Chondrocyte (in vitro differentiated cells): Measurements from ENCODE around the gene LYPLA2. TPM values are rescaled to one million over a fixed set of nuclear protein-coding genes. Genes with fewer than 3 reads are reported as not detected.
A peak's percentile ranks its signal among the peaks of the same experiment; 100 is the strongest.

Experiments
- DNase-seq: peaks from one replicate; pipeline ENCODE4 v3.0.0; 2021; ENCODE audit warnings: mixed read lengths, low spot score
- H3K27ac Mint-ChIP-seq: one replicate; pipeline ENCODE4 v1.8.0; 2021; ENCODE audit warnings: mild to moderate bottlenecking, moderate library complexity, mixed read lengths; ENCODE audit not compliant: unreplicated experiment
- H3K27me3 Mint-ChIP-seq: 2 replicates; pipeline ENCODE4 v1.8.0; 2021; ENCODE audit warnings: low read depth, mixed read lengths
- H3K36me3 Mint-ChIP-seq: 2 replicates; pipeline ENCODE4 v1.8.0; 2021; ENCODE audit warnings: low read depth, mixed read lengths
- H3K4me1 Mint-ChIP-seq: 2 replicates; pipeline ENCODE4 v1.8.0; 2021; ENCODE audit warnings: low read depth, mild to moderate bottlenecking, mixed read lengths
- H3K4me3 Mint-ChIP-seq: one replicate; pipeline ENCODE4 v1.8.0; 2021; ENCODE audit warnings: mild to moderate bottlenecking, moderate library complexity, mixed read lengths; ENCODE audit not compliant: unreplicated experiment
- H3K9me3 Mint-ChIP-seq: 2 replicates; pipeline ENCODE4 v1.8.0; 2021; ENCODE audit warnings: low read depth, mixed read lengths
- total RNA-seq: library from RNA; stranded (reverse); gene quantifications from 3 replicates; pipeline ENCODE4 v1.2.1, GENCODE V29; 2021
- TF ChIP-seq, protein P1 (sequence below): fragments of 200-600 bp; sonication (generic); IDR thresholded peaks from 2 replicates; pipeline ENCODE4 v1.5.0; 2021; ENCODE audit warnings: antibody characterized with exemption, mild to moderate bottlenecking, moderate library complexity

LYPLA2 gene
- total RNA-seq, 1 donor from 2014 or later = 40.4 TPM

DNA sequence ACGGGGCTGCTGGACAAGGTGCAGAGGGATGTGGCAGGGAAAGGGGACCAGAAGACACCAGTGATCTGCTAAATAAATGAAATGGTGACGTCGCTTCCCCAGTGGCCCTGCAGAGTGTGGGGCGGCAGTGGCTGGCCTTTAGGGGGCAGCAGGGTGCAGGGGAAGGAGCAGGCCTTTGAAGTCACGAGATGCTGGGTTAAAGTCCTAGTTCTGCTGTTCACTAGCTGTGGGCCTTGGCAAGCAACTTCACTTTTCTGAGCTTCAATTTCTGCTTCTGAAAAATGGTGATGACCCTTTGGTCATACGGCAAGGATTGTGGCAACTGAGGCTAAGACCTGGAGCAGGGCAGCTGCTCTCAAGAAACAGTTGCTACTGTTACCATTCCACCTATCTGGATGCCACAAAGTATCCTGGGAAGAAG is 18.8 kb downstream of the LYPLA2 start:
- no peak for DNase-seq
- H3K36me3 Mint-ChIP-seq = peaks cover 9% of the 10 kb centered on the region
- H3K27me3 Mint-ChIP-seq = no peaks in the 10 kb centered on the region
- no peaks in the 10 kb centered on the region for H3K4me1 Mint-ChIP-seq
- H3K27ac Mint-ChIP-seq = no peak overlapping the region
- TF ChIP-seq, protein P1, sequence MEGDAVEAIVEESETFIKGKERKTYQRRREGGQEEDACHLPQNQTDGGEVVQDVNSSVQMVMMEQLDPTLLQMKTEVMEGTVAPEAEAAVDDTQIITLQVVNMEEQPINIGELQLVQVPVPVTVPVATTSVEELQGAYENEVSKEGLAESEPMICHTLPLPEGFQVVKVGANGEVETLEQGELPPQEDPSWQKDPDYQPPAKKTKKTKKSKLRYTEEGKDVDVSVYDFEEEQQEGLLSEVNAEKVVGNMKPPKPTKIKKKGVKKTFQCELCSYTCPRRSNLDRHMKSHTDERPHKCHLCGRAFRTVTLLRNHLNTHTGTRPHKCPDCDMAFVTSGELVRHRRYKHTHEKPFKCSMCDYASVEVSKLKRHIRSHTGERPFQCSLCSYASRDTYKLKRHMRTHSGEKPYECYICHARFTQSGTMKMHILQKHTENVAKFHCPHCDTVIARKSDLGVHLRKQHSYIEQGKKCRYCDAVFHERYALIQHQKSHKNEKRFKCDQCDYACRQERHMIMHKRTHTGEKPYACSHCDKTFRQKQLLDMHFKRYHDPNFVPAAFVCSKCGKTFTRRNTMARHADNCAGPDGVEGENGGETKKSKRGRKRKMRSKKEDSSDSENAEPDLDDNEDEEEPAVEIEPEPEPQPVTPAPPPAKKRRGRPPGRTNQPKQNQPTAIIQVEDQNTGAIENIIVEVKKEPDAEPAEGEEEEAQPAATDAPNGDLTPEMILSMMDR = peak; percentile 78
- H3K9me3 Mint-ChIP-seq = no peaks in the 10 kb centered on the region
- no peak overlapping the region for H3K4me3 Mint-ChIP-seq

DNA sequence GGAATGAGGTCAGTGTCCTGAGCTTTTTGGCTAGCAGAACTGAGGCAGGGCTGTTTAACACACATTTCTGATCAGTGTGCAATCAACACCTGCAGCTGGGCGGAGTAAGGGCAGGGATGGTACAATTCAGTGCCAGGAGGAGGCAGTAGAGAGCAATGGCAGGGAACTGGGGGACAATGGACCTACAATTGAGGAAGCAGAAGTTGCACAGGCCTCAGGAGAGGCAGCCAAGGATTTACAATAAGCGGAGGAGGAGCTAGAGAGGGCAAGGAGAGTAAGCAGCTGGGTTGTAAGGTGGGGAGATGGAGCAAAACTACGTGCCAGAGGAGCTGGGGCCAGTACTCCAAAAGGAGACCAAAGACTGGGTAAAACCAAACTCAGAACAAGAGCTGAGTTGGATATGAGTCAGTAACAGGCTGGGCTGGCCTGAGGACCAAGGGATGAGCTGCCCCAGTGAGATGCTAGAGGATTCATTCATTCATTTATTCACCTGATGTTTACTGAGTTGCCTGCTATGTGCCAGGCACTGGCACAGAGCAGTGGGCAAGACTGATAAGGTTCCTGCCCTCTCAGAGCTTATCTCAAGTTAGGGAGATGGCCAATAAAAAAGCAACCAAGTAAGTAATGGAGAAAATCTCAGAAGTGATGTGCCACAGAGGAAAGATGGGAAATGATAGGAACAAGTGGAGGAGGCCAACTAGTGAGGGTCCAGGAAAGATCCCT is 20.0 kb downstream of the LYPLA2 start:
- H3K4me3 Mint-ChIP-seq = no peak overlapping the region
- no peaks in the 10 kb centered on the region for H3K27me3 Mint-ChIP-seq
- H3K9me3 Mint-ChIP-seq = no peaks in the 10 kb centered on the region
- DNase-seq = no peak
- peaks cover 9% of the 10 kb centered on the region for H3K36me3 Mint-ChIP-seq
- TF ChIP-seq, protein P1 = peak; percentile 75
- no peak overlapping the region for H3K27ac Mint-ChIP-seq
- no peaks in the 10 kb centered on the region for H3K4me1 Mint-ChIP-seq

DNA sequence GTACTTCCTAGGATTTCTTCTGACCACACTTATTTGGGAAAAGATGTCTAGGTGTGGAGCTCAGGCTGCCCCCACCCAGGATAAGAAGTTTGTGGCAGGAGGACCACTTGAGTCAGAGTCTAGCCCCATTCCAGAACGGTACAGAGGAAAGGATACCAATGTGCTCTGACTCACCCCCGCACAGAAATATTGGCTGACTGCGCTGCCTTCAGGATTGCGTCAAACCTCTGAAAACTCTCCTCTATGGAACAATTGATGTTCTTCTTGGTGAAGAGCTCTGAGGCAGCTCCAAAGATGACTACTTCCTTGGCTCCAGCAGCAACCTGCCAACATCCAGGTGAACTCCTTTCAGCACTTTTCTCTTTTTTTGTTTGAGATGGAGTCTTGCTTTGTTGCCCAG is 23.1 kb downstream of the LYPLA2 start:
- H3K4me1 Mint-ChIP-seq = no peaks in the 10 kb centered on the region
- H3K36me3 Mint-ChIP-seq = peaks cover 15% of the 10 kb centered on the region
- H3K9me3 Mint-ChIP-seq = no peaks in the 10 kb centered on the region
- TF ChIP-seq, protein P1 = no peak
- H3K4me3 Mint-ChIP-seq = no peak overlapping the region
- no peak for DNase-seq
- no peak overlapping the region for H3K27ac Mint-ChIP-seq
- no peaks in the 10 kb centered on the region for H3K27me3 Mint-ChIP-seq

DNA sequence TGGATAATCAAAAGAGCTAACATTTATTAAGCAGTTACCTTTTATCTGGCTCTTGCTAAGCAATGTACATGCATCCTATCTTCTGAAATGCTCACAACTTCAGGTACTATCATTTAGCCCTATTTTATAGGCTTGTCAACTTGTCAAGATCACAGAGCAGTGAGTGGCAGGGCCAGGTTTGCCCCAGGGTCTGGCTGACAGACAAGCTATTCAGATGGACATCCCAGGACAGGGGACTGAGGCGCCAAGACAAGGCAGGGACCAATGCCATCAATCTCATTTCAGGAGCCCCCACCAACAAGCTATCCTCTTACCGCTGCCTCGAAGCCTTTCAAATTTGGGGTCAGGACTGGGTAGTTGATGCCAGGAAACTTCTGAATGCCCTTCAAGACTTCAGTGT is 25.4 kb downstream of the LYPLA2 start:
- TF ChIP-seq, protein P1 = no peak
- H3K27me3 Mint-ChIP-seq = no peaks in the 10 kb centered on the region
- no peak overlapping the region for H3K4me3 Mint-ChIP-seq
- no peaks in the 10 kb centered on the region for H3K9me3 Mint-ChIP-seq
- peaks cover 18% of the 10 kb centered on the region for H3K36me3 Mint-ChIP-seq
- no peak overlapping the region for H3K27ac Mint-ChIP-seq
- no peak for DNase-seq
- no peaks in the 10 kb centered on the region for H3K4me1 Mint-ChIP-seq

DNA sequence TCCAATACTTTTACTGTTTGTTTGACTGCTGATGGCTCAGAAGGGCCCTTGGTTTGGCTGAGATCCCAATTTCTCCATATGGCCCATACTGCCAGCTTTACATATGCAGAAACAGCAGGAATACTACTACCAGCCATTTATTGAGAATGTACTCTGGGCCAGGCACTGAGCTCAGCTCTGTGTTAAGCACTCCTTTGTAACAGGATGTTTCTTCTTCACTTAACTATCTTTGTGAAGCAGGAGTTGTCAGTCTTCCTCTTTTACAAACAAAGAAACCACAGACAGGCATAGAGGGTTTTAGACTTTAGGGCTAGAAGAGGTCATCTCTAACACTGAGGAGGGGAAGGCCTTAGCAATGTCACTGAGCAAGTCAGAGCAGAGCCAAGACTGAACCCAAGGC is 26.0 kb downstream of the LYPLA2 start:
- TF ChIP-seq, protein P1 = no peak
- peaks cover 18% of the 10 kb centered on the region for H3K36me3 Mint-ChIP-seq
- no peaks in the 10 kb centered on the region for H3K27me3 Mint-ChIP-seq
- no peak for DNase-seq
- H3K9me3 Mint-ChIP-seq = no peaks in the 10 kb centered on the region
- no peaks in the 10 kb centered on the region for H3K4me1 Mint-ChIP-seq
- H3K27ac Mint-ChIP-seq = no peak overlapping the region
- no peak overlapping the region for H3K4me3 Mint-ChIP-seq
